HEK293 (cell line): ENCODE measurements around the gene LRRC66.

ENCODE experiments used
- CTCF ChIA-PET: fragments of 350-600 bp; formaldehyde crosslinking; extraction: SDS; loops from one replicate; lab custom pipeline; 2021; ENCODE audit warnings: antibody characterized with exemption; lab: Yijun Ruan, JAX
- POLR2A ChIA-PET: fragments of 300-600 bp; formaldehyde crosslinking; extraction: SDS; loops from one replicate; lab custom pipeline; 2020; ENCODE audit warnings: antibody characterized with exemption, inconsistent platforms; lab: Yijun Ruan, JAX
- H3K27ac ChIP-seq: fragments of 200-500 bp; sonication (Bioruptor generic); 2 replicates; pipeline ENCODE4 v1.5.1; 2014; ENCODE audit warnings: low read depth, low read length, control low read depth, inconsistent platforms; ENCODE audit errors: extremely low read depth
- H3K36me3 ChIP-seq, 2 experiments: fragments of 200-500 bp in 1 of 2; sonication (Bioruptor generic) in 1 of 2; 1 replicate in 1 of 2; 2 replicates in 1 of 2; pipeline ENCODE4 v1.5.1; 2014 to 2017; ENCODE audit warnings: inconsistent platforms in 2 of 2, low read length in 2 of 2; ENCODE audit not compliant: control insufficient read depth in 2 of 2, insufficient read depth in 1 of 2
- H3K4me1 ChIP-seq: fragments of 200-500 bp; sonication (Bioruptor generic); 2 replicates; pipeline ENCODE4 v1.5.1; 2014; ENCODE audit warnings: mild to moderate bottlenecking, low read length, inconsistent platforms; ENCODE audit not compliant: control insufficient read depth, insufficient read depth
- H3K4me3 ChIP-seq: 2 replicates; pipeline ENCODE4 v1.5.1; 2011; ENCODE audit warnings: low read depth, mild to moderate bottlenecking, control low read depth, low read length, moderate library complexity
- H3K9me3 ChIP-seq: fragments of 200-500 bp; sonication (Bioruptor generic); 2 replicates; pipeline ENCODE4 v1.5.1; 2014; ENCODE audit warnings: low read depth, low read length, inconsistent platforms; ENCODE audit not compliant: control insufficient read depth, insufficient read depth
- BCL11A ChIP-seq: fragments of 450-650 bp; formaldehyde crosslinking; IDR thresholded peaks from 2 replicates; pipeline ENCODE4 v1.5.1; 2016; ENCODE audit warnings: low read depth, missing biosample characterization, missing genetic modification characterization
- REPIN1 ChIP-seq: fragments of 450-650 bp; formaldehyde crosslinking; IDR thresholded peaks from 2 replicates; pipeline ENCODE4 v1.5.1; 2017; ENCODE audit warnings: missing biosample characterization, missing genetic modification characterization, low read depth
- SALL2 ChIP-seq: fragments of 450-650 bp; formaldehyde crosslinking; IDR thresholded peaks from 2 replicates; pipeline ENCODE4 v1.5.0; 2017; ENCODE audit warnings: missing biosample characterization, mild to moderate bottlenecking, missing genetic modification characterization, borderline replicate concordance
- SCRT2 ChIP-seq: fragments of 450-650 bp; formaldehyde crosslinking; IDR thresholded peaks from 2 replicates; pipeline ENCODE4 v1.5.1; 2016; ENCODE audit warnings: missing biosample characterization, missing genetic modification characterization
- ZNF16 ChIP-seq: fragments of 450-650 bp; formaldehyde crosslinking; IDR thresholded peaks from 2 replicates; pipeline ENCODE4 v1.5.1; 2016; ENCODE audit warnings: low read depth, missing biosample characterization, missing genetic modification characterization
- ZNF175 ChIP-seq: fragments of 450-650 bp; formaldehyde crosslinking; IDR thresholded peaks from 2 replicates; pipeline ENCODE4 v1.5.1; 2016; ENCODE audit warnings: missing biosample characterization, missing genetic modification characterization
- ZNF184 ChIP-seq: fragments of 450-650 bp; IDR thresholded peaks from 2 replicates; pipeline ENCODE4 v1.5.1; 2018; ENCODE audit warnings: missing biosample characterization, mild to moderate bottlenecking, missing genetic modification characterization
- ZNF302 ChIP-seq: fragments of 450-650 bp; formaldehyde crosslinking; IDR thresholded peaks from 2 replicates; pipeline ENCODE4 v1.5.1; 2016; ENCODE audit warnings: missing biosample characterization, missing genetic modification characterization, low read depth
- ZNF335 ChIP-seq: fragments of 450-650 bp; formaldehyde crosslinking; conservative IDR thresholded peaks from 2 replicates; pipeline ENCODE4 v1.5.1; 2016; ENCODE audit warnings: missing biosample characterization, missing genetic modification characterization
- ZNF521 ChIP-seq: fragments of 450-650 bp; formaldehyde crosslinking; IDR thresholded peaks from 2 replicates; pipeline ENCODE4 v1.5.1; 2017; ENCODE audit warnings: missing biosample characterization, mild to moderate bottlenecking, missing genetic modification characterization
- ZNF544 ChIP-seq: fragments of 450-650 bp; formaldehyde crosslinking; IDR thresholded peaks from 2 replicates; pipeline ENCODE4 v1.5.0; 2017; ENCODE audit warnings: missing biosample characterization, missing genetic modification characterization
- ZNF621 ChIP-seq: fragments of 450-650 bp; formaldehyde crosslinking; IDR thresholded peaks from 2 replicates; pipeline ENCODE4 v1.5.1; 2017; ENCODE audit warnings: missing biosample characterization, missing genetic modification characterization
- ZNF624 ChIP-seq: fragments of 450-650 bp; formaldehyde crosslinking; IDR thresholded peaks from 2 replicates; pipeline ENCODE4 v1.5.1; 2017; ENCODE audit warnings: missing biosample characterization, missing genetic modification characterization
- ZNF626 ChIP-seq: fragments of 450-650 bp; sonication (Bioruptor Pico); formaldehyde crosslinking; IDR thresholded peaks from 2 replicates; pipeline ENCODE4 v1.5.1; 2018; ENCODE audit warnings: missing biosample characterization, missing genetic modification characterization, inconsistent platforms
- ZNF654 ChIP-seq: fragments of 450-650 bp; formaldehyde crosslinking; IDR thresholded peaks from 2 replicates; pipeline ENCODE4 v1.5.1; 2016; ENCODE audit warnings: low read depth, missing biosample characterization, missing genetic modification characterization
- ZNF768 ChIP-seq: fragments of 450-650 bp; formaldehyde crosslinking; IDR thresholded peaks from 2 replicates; pipeline ENCODE4 v1.5.1; 2018; ENCODE audit warnings: missing biosample characterization, mild to moderate bottlenecking, missing genetic modification characterization
- ZNF843 ChIP-seq: fragments of 450-650 bp; formaldehyde crosslinking; IDR thresholded peaks from 2 replicates; pipeline ENCODE4 v1.5.1; 2016; ENCODE audit warnings: missing biosample characterization, missing genetic modification characterization
- TF ChIP-seq, protein P1 (sequence below): fragments of 450-650 bp; formaldehyde crosslinking; IDR thresholded peaks from 2 replicates; pipeline ENCODE4 v1.5.0; 2017; ENCODE audit warnings: missing biosample characterization, missing genetic modification characterization, borderline replicate concordance
- TF ChIP-seq, protein P2 (sequence below): fragments of 450-650 bp; formaldehyde crosslinking; IDR thresholded peaks from 2 replicates; pipeline ENCODE4 v1.5.1; 2016; ENCODE audit warnings: missing biosample characterization, missing genetic modification characterization
- TF ChIP-seq, protein P3 (sequence below): fragments of 450-650 bp; formaldehyde crosslinking; IDR thresholded peaks from 2 replicates; pipeline ENCODE4 v1.5.1; 2016; ENCODE audit warnings: missing biosample characterization, missing genetic modification characterization, borderline replicate concordance
- TF ChIP-seq, protein P4 (sequence below): fragments of 450-650 bp; formaldehyde crosslinking; IDR thresholded peaks from 2 replicates; pipeline ENCODE4 v1.5.1; 2016; ENCODE audit warnings: missing biosample characterization, missing genetic modification characterization
- TF ChIP-seq, protein P5 (sequence below): fragments of 450-650 bp; formaldehyde crosslinking; IDR thresholded peaks from 2 replicates; pipeline ENCODE4 v1.5.1; 2016; ENCODE audit warnings: missing biosample characterization, missing genetic modification characterization
- TF ChIP-seq, protein P6 (sequence below): sonication (generic); formaldehyde crosslinking; IDR thresholded peaks from 2 replicates; pipeline ENCODE4 v1.8.1; 2022; ENCODE audit warnings: mild to moderate bottlenecking, moderate library complexity, missing genetic modification reagents
- TF ChIP-seq, protein P7 (sequence below): fragments of 450-650 bp; formaldehyde crosslinking; IDR thresholded peaks from 2 replicates; pipeline ENCODE4 v1.5.1; 2016; ENCODE audit warnings: missing biosample characterization, missing genetic modification characterization

The LRRC66 gene

DNA sequence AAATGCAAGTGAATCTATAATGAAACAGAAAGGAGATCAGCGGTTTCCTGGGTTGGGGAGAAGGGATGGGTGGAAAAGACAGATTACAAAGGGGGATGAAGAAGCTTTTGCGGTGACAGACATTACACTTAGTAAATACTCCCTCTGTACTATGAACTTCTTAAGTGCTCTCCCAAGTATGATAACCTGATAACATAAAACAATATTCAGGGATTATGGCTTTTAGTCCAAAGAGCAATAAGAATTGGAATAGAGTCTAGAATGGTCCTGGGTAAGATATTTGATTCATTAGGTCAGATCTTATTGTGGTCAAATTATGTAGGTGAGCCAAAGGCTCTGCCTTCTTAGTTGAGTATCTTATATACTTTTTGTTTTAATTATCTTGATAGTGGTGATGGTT is 9.2 kb downstream of the LRRC66 start:
- peaks cover 0 to 7% of the 10 kb centered on the region in 2 experiments; a peak in 1 of 3 replicates for H3K36me3 ChIP-seq
- ChIA-PET CTCF (no interaction called here), POLR2A (no interaction called here)
- TF ChIP-seq ZNF175 (tag by site-specific recombination) (no peak), ZNF184 (tag by site-specific recombination) (no peak), ZNF768 (tag by site-specific recombination) (no peak), ZNF843 (tag by site-specific recombination) (no peak), SCRT2 (tag by site-specific recombination) (no peak), ZNF624 (tag by site-specific recombination) (no peak), ZNF302 (no peak), REPIN1 (tag by site-specific recombination) (no peak), ZNF16 (tag by site-specific recombination) (no peak), BCL11A (tag by site-specific recombination) (no peak)
- TF ChIP-seq, protein P1, sequence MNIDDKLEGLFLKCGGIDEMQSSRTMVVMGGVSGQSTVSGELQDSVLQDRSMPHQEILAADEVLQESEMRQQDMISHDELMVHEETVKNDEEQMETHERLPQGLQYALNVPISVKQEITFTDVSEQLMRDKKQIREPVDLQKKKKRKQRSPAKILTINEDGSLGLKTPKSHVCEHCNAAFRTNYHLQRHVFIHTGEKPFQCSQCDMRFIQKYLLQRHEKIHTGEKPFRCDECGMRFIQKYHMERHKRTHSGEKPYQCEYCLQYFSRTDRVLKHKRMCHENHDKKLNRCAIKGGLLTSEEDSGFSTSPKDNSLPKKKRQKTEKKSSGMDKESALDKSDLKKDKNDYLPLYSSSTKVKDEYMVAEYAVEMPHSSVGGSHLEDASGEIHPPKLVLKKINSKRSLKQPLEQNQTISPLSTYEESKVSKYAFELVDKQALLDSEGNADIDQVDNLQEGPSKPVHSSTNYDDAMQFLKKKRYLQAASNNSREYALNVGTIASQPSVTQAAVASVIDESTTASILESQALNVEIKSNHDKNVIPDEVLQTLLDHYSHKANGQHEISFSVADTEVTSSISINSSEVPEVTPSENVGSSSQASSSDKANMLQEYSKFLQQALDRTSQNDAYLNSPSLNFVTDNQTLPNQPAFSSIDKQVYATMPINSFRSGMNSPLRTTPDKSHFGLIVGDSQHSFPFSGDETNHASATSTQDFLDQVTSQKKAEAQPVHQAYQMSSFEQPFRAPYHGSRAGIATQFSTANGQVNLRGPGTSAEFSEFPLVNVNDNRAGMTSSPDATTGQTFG (tag by site-specific recombination): no peak
- no peak overlapping the region for H3K27ac ChIP-seq
- H3K9me3 ChIP-seq: no peaks in the 10 kb centered on the region
- H3K4me1 ChIP-seq: no peaks in the 10 kb centered on the region
- no peak overlapping the region for H3K4me3 ChIP-seq

DNA sequence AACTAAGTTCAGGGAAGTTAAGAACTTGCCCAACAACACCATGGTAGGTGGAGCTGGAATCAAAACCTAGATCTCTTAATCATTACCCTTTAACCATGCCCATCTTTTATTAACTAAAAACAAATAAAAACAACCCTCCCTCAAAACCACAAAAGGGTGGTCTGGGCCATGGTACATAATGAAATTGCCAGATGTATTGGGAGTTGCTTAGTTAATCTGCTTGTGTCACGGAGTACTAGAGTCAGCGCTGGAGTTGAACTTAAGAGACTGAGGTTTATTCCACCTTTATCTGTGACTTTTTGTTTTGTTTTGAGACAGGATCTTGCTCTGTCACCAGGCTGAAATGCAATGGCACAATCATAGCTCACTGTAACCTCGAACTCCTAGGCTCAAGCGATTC is 13.3 kb downstream of the LRRC66 start:
- CTCF ChIA-PET: no interaction called here
- H3K4me1 ChIP-seq: no peaks in the 10 kb centered on the region
- TF ChIP-seq, protein P2, sequence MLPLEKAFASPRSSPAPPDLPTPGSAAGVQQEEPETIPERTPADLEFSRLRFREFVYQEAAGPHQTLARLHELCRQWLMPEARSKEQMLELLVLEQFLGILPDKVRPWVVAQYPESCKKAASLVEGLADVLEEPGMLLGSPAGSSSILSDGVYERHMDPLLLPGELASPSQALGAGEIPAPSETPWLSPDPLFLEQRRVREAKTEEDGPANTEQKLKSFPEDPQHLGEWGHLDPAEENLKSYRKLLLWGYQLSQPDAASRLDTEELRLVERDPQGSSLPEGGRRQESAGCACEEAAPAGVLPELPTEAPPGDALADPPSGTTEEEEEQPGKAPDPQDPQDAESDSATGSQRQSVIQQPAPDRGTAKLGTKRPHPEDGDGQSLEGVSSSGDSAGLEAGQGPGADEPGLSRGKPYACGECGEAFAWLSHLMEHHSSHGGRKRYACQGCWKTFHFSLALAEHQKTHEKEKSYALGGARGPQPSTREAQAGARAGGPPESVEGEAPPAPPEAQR (tag by site-specific recombination): no peak
- TF ChIP-seq ZNF654 (tag by site-specific recombination) (no peak), SALL2 (tag by site-specific recombination) (no peak), ZNF626 (no peak), ZNF544 (tag by site-specific recombination) (no peak), ZNF621 (tag by site-specific recombination) (no peak), ZNF335 (tag by site-specific recombination) (no peak), ZNF521 (no peak)
- TF ChIP-seq, protein P3, sequence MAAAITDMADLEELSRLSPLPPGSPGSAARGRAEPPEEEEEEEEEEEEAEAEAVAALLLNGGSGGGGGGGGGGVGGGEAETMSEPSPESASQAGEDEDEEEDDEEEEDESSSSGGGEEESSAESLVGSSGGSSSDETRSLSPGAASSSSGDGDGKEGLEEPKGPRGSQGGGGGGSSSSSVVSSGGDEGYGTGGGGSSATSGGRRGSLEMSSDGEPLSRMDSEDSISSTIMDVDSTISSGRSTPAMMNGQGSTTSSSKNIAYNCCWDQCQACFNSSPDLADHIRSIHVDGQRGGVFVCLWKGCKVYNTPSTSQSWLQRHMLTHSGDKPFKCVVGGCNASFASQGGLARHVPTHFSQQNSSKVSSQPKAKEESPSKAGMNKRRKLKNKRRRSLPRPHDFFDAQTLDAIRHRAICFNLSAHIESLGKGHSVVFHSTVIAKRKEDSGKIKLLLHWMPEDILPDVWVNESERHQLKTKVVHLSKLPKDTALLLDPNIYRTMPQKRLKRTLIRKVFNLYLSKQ (tag by site-specific recombination): no peak
- TF ChIP-seq, protein P4, sequence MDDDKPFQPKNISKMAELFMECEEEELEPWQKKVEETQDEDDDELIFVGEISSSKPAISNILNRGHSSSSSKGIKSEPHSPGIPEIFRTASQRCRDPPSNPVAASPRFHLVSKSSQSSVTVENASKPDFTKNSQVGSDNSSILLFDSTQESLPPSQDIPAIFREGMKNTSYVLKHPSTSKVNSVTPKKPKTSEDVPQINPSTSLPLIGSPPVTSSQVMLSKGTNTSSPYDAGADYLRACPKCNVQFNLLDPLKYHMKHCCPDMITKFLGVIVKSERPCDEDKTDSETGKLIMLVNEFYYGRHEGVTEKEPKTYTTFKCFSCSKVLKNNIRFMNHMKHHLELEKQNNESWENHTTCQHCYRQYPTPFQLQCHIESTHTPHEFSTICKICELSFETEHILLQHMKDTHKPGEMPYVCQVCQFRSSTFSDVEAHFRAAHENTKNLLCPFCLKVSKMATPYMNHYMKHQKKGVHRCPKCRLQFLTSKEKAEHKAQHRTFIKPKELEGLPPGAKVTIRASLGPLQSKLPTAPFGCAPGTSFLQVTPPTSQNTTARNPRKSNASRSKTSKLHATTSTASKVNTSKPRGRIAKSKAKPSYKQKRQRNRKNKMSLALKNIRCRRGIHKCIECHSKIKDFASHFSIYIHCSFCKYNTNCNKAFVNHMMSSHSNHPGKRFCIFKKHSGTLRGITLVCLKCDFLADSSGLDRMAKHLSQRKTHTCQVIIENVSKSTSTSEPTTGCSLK (tag by site-specific recombination): no peak
- TF ChIP-seq, protein P5, sequence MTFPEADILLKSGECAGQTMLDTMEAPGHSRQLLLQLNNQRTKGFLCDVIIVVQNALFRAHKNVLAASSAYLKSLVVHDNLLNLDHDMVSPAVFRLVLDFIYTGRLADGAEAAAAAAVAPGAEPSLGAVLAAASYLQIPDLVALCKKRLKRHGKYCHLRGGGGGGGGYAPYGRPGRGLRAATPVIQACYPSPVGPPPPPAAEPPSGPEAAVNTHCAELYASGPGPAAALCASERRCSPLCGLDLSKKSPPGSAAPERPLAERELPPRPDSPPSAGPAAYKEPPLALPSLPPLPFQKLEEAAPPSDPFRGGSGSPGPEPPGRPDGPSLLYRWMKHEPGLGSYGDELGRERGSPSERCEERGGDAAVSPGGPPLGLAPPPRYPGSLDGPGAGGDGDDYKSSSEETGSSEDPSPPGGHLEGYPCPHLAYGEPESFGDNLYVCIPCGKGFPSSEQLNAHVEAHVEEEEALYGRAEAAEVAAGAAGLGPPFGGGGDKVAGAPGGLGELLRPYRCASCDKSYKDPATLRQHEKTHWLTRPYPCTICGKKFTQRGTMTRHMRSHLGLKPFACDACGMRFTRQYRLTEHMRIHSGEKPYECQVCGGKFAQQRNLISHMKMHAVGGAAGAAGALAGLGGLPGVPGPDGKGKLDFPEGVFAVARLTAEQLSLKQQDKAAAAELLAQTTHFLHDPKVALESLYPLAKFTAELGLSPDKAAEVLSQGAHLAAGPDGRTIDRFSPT (tag by site-specific recombination): no peak
- TF ChIP-seq, protein P6, sequence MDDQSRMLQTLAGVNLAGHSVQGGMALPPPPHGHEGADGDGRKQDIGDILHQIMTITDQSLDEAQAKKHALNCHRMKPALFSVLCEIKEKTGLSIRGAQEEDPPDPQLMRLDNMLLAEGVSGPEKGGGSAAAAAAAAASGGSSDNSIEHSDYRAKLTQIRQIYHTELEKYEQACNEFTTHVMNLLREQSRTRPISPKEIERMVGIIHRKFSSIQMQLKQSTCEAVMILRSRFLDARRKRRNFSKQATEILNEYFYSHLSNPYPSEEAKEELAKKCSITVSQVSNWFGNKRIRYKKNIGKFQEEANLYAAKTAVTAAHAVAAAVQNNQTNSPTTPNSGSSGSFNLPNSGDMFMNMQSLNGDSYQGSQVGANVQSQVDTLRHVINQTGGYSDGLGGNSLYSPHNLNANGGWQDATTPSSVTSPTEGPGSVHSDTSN (CRISPR knock-in tag): no peak
- TF ChIP-seq, protein P7, sequence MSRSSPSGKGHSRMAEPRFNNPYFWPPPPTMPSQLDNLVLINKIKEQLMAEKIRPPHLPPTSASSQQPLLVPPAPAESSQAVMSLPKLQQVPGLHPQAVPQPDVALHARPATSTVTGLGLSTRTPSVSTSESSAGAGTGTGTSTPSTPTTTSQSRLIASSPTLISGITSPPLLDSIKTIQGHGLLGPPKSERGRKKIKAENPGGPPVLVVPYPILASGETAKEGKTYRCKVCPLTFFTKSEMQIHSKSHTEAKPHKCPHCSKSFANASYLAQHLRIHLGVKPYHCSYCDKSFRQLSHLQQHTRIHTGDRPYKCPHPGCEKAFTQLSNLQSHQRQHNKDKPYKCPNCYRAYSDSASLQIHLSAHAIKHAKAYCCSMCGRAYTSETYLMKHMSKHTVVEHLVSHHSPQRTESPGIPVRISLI: no peak

More for the DNA sequence above, 13.3 kb downstream of the LRRC66 start:
- Histone ChIP-seq H3K4me3 (no peak overlapping the region), H3K9me3 (no peaks in the 10 kb centered on the region), H3K27ac (no peak overlapping the region), H3K36me3 (peaks cover 0 to 5% of the 10 kb centered on the region in 2 experiments; a peak in 1 of 3 replicates)
- POLR2A ChIA-PET: no interaction called here
